ENCODE data around the gene TSEN2.

Gene TSEN2

DNA sequence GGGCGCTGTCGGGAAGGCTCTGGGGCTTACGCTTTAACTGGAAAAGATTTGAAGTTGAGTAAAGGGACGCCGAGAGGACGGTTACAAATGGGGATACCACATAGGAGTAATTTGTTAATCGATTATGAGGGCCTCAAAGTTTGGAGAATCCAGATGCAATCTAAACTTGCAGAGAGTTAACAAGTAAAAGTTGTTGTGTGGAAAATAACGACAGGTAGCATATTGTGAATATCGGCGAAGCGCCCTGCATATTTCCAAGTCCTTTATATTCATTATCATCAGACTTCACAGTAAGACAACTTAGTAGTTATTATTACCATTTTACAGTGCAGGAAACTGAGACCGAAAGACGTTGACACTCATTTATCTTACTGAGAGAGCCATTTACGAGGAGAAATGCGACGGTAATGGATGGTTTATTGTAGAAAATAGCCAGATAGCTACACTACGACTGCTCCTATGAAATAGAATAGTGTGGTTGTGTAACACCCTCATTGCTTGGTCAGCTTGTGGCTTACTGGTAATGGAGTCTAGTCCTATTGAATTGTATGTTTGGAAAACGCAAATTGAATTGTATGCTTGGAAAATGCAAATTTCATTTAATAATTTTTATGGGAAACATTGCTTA is 73.3 kb downstream of the TSEN2 start:
- no peak for DNase-seq

DNA sequence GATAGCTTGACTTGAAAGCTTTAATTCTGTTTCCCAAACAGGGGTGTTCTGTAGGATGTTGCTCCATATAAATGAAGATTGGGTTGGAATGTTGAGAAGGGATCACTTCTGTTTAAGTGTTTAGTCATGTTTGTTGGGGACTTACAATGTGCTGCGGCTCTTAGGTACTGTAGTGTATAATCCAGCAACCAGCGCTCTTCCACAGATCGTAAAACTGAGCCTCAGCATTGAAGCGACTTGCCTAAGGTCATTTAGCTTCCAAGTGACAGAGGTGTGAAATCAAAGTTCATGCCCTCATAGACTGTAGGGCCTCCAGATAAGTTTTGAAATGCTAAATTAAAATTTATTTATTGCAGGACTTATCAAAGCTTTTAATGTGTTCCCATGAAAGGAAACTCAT is 74.4 kb downstream of the TSEN2 start:
- no peak for DNase-seq

DNA sequence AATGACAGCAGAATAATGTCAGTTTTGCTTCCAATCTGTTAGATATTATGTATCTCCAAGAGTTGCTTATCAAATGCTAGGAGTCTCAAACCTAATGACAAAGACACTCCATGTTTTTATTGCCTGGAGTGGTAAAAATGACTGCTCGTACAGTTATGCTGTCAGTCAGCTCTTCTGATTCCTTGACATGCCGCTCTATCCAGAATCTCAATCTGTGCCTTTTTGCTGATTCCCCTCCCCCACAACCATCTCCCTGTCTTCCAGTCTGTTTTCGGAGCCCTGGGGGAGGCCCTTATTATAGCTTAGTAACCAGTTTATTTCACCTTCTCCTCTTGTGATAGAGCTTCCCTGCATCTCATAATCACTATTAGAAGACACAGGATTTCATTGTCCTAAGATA is 75.2 kb downstream of the TSEN2 start:
- no peak for DNase-seq

DNA sequence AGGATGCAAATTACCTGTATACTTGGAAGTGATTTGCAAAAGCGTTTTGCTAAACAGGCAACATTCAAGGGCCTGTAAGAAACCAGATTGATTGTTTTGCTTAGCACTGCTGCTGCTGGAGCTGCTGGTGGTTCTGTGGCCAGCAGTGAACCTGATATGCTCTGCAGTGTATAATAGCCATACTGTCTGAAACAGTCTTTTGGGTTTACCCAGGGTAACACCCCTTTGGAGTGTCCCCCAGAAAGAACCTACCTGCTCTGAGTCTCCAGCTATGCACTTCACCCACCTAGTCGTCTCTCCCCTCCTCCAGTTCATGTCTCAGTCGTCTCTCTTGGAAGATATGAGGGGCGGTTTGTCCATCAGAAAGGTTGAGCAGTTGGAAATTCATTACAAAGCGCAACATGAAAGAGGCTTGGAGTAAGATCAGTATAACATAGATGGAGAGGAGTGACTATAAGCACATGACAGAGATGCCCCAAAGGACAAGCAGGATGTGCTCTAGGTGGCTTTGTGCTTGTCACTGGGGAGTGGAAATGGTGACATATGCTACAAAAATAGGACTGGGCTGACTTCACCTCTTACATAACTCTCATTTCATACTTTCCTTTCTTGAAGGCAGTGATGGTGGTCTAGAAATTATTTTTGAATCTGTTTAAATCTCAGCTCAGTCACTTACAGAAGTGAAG is 76.4 kb downstream of the TSEN2 start:
- DNase-seq: no peak

DNA sequence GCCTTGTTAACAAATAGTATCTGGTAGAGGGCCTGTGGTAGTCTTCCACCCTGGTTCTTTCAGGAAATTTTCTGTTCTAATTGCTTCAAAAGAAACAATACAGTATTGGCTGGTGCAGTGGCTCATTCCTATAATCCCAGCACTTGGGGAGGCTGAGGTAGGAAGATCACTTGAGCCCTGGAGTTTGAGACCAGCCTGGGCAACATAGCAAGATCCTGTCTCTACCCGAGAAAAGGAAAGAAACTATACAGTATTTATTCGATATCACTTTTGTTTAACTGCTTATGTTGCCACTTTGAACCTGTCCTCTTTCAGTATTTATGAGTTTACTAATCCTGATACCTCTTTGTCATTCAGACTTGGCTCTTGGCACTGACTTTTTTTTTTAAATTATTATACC is 77.1 kb downstream of the TSEN2 start:
- DNase-seq: no peak

DNA sequence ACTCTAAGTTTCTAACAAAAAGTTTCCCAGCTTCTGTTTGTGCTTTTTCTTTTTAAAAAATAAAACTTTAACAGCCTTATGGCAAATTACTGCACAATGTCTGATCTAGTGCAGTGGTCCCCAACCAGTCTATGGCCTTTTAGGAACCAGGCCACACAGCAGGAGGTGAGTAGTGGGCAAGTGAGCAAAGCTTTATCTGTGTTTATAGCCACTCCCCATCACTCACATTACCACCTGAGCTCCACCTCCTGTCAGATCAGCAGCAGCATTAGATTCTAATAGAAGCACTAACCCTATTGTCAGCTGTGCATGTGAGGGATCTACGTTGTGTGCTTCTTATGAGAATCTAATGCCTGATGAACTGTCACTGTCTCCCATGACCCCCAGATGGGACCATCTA is 78.2 kb downstream of the TSEN2 start:
- DNase-seq: no peak

DNA sequence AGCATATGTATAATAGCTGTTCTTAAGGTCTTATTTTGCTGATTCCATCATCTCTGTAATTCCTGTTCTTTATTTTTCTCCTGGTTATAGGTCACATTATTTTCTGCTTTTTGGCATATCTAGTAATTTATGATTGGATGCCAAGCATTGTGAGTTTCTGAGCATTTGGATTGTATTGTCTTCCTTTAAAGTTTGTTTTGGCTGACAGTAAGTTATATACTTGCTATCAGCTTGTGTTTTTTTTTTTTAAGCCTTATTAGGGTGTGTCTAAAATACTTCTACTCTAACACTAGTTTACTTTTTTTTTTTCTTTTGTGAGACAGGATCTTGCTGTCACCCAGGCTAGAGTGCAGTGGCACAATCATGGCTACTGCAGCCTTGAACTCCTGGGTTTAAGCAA is 82.7 kb downstream of the TSEN2 start:
- DNase-seq: no peak

DNA sequence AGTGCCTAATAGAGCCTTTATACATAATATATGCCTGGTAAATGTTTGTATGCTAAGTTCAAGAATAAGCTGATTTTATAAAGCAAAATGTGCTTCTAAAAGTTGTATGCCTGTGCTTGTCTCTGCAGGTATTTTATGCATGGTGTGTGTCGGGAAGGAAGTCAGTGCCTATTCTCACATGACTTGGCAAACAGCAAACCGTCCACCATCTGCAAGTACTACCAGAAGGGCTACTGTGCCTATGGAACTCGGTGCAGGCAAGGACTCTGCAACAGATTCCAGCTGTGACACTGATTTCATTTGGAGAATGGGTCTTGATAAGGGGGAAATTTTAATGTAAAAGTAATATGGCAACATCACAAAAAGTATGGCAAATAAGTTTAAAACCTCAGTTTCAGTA is 84.5 kb downstream of the TSEN2 start:
- DNase-seq: no peak

DNA sequence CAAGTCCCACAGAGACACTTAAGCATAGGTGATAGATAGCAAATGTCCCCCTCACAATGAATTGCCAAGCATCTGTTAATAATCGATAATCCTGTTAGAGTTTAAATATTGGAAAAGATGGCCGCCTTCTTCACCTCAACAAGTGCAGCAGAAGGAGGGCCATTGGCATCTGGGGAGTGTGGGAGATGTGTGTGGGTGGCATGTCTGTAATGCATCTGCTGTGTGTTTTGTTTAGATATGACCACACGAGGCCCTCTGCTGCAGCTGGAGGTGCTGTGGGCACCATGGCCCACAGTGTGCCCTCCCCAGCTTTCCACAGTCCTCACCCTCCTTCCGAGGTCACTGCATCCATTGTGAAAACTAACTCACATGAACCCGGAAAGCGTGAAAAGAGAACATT is 85.6 kb downstream of the TSEN2 start:
- no peak for DNase-seq

DNA sequence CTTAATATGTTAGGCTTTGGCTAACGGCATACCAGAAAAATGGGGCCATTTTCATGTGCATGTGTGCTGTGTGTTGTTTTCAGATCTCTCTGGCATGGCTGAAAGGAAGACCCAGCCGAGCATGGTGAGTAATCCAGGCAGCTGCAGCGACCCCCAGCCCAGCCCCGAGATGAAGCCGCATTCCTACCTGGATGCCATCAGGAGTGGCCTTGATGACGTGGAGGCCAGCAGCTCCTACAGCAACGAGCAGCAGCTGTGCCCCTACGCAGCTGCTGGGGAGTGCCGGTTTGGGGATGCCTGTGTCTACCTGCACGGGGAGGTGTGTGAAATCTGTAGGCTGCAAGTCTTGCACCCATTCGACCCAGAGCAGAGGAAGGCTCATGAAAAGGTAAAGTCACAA is 87.7 kb downstream of the TSEN2 start:
- DNase-seq: no peak

DNA sequence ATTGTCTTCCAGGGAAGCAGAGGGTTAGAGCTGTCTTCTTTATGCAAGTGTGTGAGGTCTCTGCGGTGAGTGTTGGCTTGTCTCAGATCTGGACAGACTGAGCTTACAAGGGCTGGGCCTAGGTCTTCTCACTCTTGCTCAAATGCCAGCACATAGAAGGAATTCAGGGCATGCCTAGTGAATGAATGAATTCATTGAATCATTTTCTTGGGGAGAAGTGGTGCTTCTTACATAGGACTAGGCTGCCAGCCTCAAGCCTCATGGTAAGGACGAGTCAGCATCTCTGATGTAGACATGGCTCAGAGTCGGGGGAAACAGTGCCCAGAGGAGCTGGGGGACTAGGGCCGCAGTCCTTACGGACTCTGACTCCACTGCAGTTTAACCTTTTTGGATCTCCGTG is 89.9 kb downstream of the TSEN2 start:
- no peak for DNase-seq

DNA sequence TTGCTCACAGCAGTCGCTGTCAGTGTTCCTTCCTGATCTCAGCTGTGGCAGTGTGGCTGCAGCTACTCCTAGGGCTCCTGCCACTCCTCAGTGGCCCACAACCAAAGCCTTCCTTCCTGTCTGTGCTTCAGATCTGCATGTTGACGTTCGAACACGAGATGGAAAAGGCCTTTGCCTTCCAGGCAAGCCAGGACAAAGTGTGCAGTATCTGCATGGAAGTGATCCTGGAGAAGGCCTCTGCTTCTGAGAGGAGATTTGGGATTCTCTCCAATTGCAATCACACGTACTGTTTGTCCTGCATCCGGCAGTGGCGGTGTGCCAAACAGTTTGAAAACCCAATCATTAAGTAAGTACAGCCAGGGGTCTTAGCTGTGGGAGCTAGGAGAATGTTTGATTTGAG is 90.4 kb downstream of the TSEN2 start:
- no peak for DNase-seq

DNA sequence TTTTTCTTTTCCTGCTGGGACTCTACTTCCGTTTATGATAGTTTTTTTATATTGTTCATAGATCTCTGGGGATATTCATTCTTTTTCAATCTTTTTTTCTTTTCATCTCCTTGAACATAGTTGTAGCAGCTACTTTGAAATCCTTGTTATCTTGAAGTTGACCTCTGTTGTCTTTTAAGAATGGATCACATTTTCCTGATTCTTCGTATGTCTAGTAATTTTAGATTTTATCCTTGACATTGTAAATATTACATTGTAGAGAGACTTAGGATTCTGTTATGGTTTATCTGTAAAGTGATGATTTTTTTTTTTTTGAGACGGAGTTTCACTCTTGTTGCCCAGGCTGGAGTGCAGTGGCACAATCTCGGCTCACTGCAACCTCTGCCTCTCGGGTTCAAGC is 93.1 kb downstream of the TSEN2 start:
- no peak for DNase-seq

DNA sequence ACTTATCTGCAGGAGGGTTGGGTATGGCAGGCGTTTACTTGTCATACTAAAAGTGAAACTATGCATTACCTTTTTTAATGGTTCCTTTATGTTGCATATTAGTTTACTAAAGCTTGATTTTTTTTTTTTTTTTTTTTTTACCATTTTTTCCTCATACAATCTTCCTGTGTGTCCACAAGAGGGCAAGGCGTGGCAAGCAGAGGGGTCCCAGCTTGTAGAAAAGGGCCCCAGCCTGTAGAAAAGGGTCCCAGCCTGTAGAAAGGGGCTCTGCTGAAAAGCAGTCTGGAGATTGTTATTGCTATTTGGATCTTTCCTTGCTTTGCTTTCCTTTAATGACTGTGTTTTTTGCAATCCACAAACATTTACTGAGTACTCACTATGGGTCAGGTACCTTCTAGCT is 94.5 kb downstream of the TSEN2 start:
- DNase-seq: no peak

DNA sequence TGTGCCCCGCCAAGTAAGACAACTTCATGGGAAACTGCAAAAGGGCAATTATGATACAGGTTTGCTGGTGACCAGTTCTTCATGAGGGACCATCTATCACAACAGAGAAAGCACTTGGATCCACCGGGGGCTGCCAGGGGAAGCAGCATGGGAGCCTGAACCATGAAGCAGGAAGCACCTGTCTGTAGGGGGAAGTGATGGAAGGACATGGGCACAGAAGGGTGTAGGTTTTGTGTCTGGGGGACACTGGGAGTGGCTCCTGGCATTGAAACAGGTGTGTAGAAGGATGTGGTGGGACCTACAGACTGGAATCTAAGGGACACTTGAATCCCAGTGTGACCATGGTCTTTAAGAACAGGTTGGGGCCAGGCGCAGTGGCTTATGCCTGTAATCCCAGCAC is 95.2 kb downstream of the TSEN2 start:
- DNase-seq: no peak

DNA sequence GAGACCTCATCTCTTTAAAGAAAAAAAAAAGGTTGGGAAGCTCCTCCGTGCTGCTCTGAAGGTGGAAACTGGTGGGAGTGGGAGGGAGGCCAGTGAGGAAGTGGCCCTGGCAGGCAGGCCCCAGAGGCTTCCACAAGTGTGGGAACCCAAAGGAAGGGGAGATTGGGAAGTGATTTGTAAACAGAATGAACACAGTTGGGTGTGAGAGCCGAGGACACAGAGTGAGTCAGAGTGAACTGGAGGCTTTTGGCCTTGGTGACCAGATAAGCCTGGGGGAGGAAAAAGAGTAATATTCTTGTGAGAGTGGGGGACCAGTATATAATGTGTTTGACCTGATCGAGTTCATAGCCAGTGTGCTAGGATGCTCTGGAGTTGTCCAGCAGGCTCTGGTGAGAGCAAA is 95.6 kb downstream of the TSEN2 start:
- no peak for DNase-seq

DNA sequence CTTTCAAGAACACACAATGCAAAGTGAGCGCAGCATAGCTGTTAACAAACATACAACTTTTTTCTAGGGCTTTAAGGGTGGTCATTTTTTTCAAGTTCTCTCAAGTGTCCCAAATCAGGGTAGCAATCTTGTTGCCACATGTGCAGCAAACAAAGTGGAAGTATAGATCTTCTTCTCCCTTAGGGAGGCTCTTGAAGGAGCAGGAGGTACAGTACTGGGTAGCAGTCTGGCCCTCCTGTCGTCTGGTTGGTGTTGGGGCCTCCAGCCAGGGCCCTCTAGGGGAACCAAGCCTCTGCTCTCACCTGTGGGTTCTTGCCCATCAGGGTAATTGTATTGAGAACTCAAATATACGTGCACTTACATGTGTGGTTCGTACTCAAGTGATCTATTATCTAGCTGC is 98.5 kb downstream of the TSEN2 start:
- no peak for DNase-seq

All from NCI-H1417 (cell line).